GM21528 (cell line): ENCODE data around the gene BTG2.
"Not testable (repeated sequence)": the region's sequence is repeated elsewhere in the genome, so short reads cannot be mapped to it uniquely, and the experiment has no call there.

ENCODE experiments used
- ATAC-seq: cut with Tn5 transposase; IDR thresholded peaks from one replicate; pipeline ENCODE4 v1.9.1; 2021; ENCODE audit warnings: mild to moderate bottlenecking, moderate library complexity; ENCODE audit not compliant: unreplicated experiment, low FRiP score

Gene BTG2

GRCh38 chr1:203304919-203305808 is at the start of gene BTG2:
Gene BTG2, plus strand, starts transcription at chr1:203305519. Its CDS starts 88 bp downstream, at chr1:203305607.
- ATAC-seq = peak; percentile 65

GRCh38 chr1:203256636-203257035 is 48.7 kb upstream of the BTG2 start:
- not testable (repeated sequence) for ATAC-seq

GRCh38 chr1:203263496-203263895 is 41.8 kb upstream of the BTG2 start:
- ATAC-seq = no peak

GRCh38 chr1:203264052-203264501 is 41.2 kb upstream of the BTG2 start:
- no peak for ATAC-seq

- ATAC-seq = no peak
Observed at GRCh38 chr1:203265541-203265940, 39.8 kb upstream of the BTG2 start.

- ATAC-seq = not testable (repeated sequence)
Observed at GRCh38 chr1:203266140-203266539, 39.2 kb upstream of the BTG2 start.

GRCh38 chr1:203267347-203267846 is 37.9 kb upstream of the BTG2 start:
- peak; percentile 54 for ATAC-seq

GRCh38 chr1:203267912-203268311 is 37.4 kb upstream of the BTG2 start:
- ATAC-seq = no peak

GRCh38 chr1:203268901-203269653 is 36.2 kb upstream of the BTG2 start:
- ATAC-seq = no peak

- ATAC-seq = no peak
Observed at GRCh38 chr1:203269654-203270020, 35.7 kb upstream of the BTG2 start.

- ATAC-seq = no peak
Observed at GRCh38 chr1:203270448-203270847, 34.9 kb upstream of the BTG2 start.

GRCh38 chr1:203271018-203271743 is 34.1 kb upstream of the BTG2 start:
- no peak for ATAC-seq

- no peak for ATAC-seq
Observed at GRCh38 chr1:203271962-203272632, 33.2 kb upstream of the BTG2 start.

- peak; percentile 4 for ATAC-seq
Observed at GRCh38 chr1:203272633-203273205, 32.6 kb upstream of the BTG2 start.

GRCh38 chr1:203273206-203273868 is 32.0 kb upstream of the BTG2 start:
- peak; percentile 63 for ATAC-seq

GRCh38 chr1:203273869-203274602 is 31.3 kb upstream of the BTG2 start:
- no peak for ATAC-seq

GRCh38 chr1:203274603-203275381 is 30.5 kb upstream of the BTG2 start:
- no peak for ATAC-seq
